Upper lobe of right lung (tissue), 1 donor: Measurements from ENCODE around the gene LRRC15. TPM values are rescaled to one million over a fixed set of nuclear protein-coding genes. Genes with fewer than 3 reads are reported as not detected.

Experiments
- ATAC-seq: fragments of 200-7000 bp; cut with Tn5 transposase; one replicate; pipeline ENCODE4 v1.9.1; 2020; ENCODE audit warnings: mild to moderate bottlenecking, moderate library complexity
- DNase-seq: peaks from one replicate; pipeline ENCODE4 v3.0.0-alpha.2; 2020
- H3K27ac ChIP-seq: fragments of 200-600 bp; one replicate; pipeline ENCODE4 v1.8.0; 2022
- H3K27me3 ChIP-seq: fragments of 200-600 bp; one replicate; pipeline ENCODE4 v1.8.0; 2022; ENCODE audit warnings: mild to moderate bottlenecking
- H3K36me3 ChIP-seq: fragments of 200-600 bp; one replicate; pipeline ENCODE4 v1.8.0; 2022
- H3K4me1 ChIP-seq: fragments of 200-600 bp; one replicate; pipeline ENCODE4 v1.8.0; 2022
- H3K4me3 ChIP-seq: fragments of 200-600 bp; one replicate; pipeline ENCODE4 v1.8.0; 2022; ENCODE audit warnings: mild to moderate bottlenecking
- H3K9me3 ChIP-seq: fragments of 200-600 bp; one replicate; pipeline ENCODE4 v1.8.0; 2022
- intact Hi-C: fragments of 100-400 bp; cut with DNase I; formaldehyde crosslinking; loops from one replicate; pipeline ENCODE4 v1.11.0; 2022
- total RNA-seq: library from RNA; stranded (reverse); fragmentation: NEBNext Ultra II Directional; extraction: Animal tissue kit (Norgen Biotek cat#: 25700); gene quantifications from one replicate; pipeline ENCODE4 v1.2.1, GENCODE V29; 2021
- TF ChIP-seq, protein P1 (sequence below): fragments of 200-600 bp; IDR thresholded peaks from one replicate; pipeline ENCODE4 v1.8.0; 2022; ENCODE audit warnings: antibody characterized with exemption
- donor health status: DM: no; HTN: yes; CAD: no; lungs with severe emphysema.

The LRRC15 gene
- total RNA-seq, 1 donor from 2014 or later: 1.1 TPM

DNA sequence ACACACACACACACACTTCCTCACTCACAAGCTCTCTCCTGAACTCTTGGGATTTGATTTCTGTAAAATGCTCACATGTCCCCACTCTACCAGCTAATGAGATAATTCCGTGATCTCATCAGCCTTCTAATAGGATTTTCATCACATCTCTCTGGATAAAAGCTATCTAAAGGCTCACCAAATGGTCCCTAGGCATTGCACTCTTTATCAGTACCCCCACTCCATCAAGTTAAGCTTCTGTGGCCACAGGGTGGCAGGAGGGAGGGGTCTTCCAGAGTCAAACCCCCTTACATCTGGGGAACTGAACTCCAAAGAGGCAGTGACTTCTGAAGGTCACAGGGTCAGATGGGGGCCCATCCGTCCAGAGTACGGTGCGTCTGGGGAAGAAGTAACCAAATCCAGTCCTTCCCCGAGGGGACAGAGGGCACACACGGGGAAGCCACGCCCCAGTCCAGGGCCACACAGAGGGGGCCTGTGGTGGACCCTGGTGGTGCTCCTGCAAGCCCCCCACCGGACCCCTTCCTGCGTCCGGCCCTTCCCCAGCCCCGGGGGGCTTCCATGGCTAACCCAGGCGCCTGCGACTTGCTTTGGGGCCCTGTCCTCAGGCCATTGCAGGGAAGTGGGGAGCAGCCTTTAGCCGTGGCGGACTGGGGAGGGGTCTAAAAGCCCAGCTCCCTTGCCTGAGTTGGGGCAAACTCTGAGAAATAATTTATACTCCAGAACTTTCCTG lies 44.0 kb downstream of the LRRC15 start:
- no peaks in the 10 kb centered on the region for H3K27me3 ChIP-seq
- peaks cover under 1% of the 10 kb centered on the region for H3K4me1 ChIP-seq
- TF ChIP-seq, protein P1, sequence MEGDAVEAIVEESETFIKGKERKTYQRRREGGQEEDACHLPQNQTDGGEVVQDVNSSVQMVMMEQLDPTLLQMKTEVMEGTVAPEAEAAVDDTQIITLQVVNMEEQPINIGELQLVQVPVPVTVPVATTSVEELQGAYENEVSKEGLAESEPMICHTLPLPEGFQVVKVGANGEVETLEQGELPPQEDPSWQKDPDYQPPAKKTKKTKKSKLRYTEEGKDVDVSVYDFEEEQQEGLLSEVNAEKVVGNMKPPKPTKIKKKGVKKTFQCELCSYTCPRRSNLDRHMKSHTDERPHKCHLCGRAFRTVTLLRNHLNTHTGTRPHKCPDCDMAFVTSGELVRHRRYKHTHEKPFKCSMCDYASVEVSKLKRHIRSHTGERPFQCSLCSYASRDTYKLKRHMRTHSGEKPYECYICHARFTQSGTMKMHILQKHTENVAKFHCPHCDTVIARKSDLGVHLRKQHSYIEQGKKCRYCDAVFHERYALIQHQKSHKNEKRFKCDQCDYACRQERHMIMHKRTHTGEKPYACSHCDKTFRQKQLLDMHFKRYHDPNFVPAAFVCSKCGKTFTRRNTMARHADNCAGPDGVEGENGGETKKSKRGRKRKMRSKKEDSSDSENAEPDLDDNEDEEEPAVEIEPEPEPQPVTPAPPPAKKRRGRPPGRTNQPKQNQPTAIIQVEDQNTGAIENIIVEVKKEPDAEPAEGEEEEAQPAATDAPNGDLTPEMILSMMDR: no peak
- intact Hi-C loops: no loop called here
- H3K9me3 ChIP-seq: no peaks in the 10 kb centered on the region
- H3K4me3 ChIP-seq: no peak overlapping the region
- DNase-seq: no peak
- H3K36me3 ChIP-seq: no peaks in the 10 kb centered on the region
- no peak for ATAC-seq
- no peak overlapping the region for H3K27ac ChIP-seq

DNA sequence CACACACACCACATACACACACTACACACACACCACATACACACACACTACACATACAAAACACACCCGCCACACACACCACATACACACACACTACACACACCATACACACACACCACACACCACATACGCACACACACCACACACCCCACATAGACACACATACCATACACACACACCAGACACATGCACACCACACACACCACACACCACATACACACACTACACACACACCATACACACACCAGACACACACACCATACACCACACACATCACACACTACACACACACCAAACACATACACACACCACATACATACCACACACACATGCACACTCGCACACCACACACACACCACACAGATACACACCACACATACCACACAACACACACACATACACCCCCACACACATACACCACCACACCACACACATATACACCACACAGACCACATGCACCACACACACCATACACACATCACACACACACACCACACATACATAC lies 44.7 kb downstream of the LRRC15 start:
- ATAC-seq (no peak), DNase-seq (no peak)
- Histone ChIP-seq H3K9me3 (no peaks in the 10 kb centered on the region), H3K27ac (no peak overlapping the region), H3K4me1 (no peaks in the 10 kb centered on the region), H3K36me3 (no peaks in the 10 kb centered on the region), H3K27me3 (no peaks in the 10 kb centered on the region), H3K4me3 (no peak overlapping the region)
- TF ChIP-seq, protein P1: no peak
- intact Hi-C loops: no loop called here

DNA sequence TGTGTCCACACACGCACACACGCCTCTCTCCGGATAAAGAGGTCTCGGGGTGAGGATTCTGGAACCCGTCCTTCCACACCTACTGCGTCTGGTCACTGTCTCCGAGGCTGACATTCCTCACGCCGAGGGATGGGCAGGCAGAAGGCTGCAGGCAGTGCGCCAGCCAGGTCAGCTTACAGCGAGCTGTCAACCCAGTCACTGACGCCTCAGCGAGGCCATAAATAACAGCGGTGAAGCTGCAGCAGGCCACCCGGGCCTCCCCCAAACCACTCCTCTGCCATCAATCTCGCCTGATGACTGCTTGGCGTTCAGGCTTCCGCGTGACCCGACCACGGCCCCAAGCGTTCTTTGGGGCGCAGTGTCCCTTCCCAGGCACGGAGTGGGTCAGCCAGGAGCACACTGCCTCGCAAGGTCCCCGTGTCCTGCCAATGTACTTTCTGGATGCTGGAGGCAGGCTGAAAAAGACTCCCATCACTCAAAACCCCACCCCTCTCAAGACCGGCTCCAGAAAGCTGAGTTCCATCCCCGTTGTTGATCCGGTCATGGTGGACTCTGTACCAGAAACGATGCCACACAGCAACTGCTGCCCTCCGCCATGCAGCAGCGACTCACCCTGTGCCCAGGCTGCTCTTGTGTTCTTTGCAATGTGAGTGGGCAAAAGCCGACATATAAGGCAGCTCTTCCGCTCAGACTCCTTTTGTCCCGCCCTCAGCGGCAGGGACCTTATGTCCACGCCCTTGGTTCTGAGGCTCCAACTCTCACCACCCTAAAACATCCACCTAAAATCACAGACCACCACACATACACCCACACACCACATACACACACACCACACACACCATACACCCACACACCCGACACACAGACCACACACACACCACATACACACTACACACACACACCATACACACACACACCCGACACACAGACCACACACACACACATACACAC lies 45.5 kb downstream of the LRRC15 start:
- Histone ChIP-seq H3K27me3 (no peaks in the 10 kb centered on the region), H3K27ac (no peak overlapping the region), H3K4me1 (no peaks in the 10 kb centered on the region), H3K4me3 (peak overlapping the region; percentile 9), H3K9me3 (peaks cover under 1% of the 10 kb centered on the region), H3K36me3 (no peaks in the 10 kb centered on the region)
- ATAC-seq (peak; percentile 59), DNase-seq (no peak)
- TF ChIP-seq, protein P1: no peak
- intact Hi-C loops: no loop called here

DNA sequence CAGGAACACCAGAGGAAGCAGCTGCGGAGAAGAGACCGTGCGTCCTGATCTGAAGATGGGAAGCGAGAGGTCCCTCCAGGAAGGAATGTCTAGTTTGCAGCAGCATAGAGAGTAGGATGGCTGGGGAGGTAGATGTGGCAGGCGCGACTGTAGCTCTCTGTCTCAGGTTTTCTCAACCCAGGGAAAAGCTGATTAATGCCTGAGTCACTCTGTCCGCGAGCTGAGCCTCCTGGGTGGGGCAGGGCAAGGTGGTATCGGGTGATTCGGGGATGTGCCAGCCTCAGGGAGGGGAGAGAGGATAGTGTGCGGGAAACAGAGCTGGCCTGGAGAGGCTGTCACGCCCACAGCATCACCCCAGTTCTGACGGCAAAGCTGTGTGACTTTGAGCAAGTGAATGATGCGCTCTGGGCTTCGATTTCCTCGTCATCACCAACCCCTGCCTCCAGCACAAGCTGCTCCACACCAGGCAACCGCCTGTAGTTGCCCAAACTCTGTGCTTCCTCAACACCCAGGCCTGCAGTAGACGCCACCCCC lies 46.8 kb downstream of the LRRC15 start:
- Histone ChIP-seq H3K9me3 (peaks cover 6% of the 10 kb centered on the region), H3K27ac (no peak overlapping the region), H3K4me1 (no peaks in the 10 kb centered on the region), H3K4me3 (no peak overlapping the region), H3K27me3 (no peaks in the 10 kb centered on the region), H3K36me3 (no peaks in the 10 kb centered on the region)
- intact Hi-C loops: no loop called here
- ATAC-seq: peak; percentile 6
- TF ChIP-seq, protein P1: no peak
- no peak for DNase-seq

DNA sequence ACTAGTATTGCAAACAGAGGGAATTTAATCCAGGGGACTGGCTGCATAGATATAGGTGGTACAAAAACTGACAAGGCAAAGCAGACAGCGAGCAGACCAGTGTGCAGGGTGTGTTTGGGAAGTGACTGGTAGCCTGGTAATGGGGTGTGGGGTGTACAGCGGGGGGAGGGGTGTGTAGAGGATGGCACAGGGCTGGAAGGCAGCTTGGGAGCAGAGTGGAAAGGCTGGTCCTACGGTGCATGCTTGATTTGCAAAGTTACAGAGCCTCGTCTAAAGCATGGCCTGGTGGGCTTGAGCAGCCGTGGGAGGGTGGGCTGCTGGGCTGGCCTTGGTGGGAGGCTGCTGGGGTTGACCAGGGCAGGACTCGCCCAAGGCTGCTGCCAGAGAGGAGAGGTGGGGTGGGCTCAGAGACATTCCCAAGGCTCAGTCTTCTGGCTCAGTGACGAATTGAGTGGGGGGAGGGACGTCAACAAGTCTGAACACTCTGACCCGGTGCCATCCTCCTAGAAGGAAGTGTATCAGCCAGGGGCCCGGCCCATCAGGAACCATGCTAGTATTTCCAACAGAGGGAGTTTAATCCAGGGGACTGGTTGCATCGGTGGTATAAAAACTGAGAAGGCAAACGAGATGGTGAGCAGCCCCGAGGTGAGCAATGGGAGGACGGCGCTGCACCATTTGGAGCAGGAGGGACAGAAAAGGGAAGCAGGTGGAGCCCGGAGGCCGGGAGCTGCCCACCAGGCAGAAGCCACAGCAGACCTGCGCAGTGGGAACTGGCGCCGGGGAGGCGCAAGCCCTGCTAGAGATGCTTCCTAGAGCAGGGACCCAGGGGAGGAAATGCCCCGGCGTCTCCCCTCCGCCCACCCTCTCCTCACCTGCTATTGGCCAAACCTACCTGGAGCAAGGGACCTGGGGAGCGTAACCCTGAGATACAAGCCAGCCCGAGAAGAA lies 47.6 kb downstream of the LRRC15 start:
- intact Hi-C loops: no loop called here
- ATAC-seq: no peak
- H3K4me1 ChIP-seq: no peaks in the 10 kb centered on the region

More for the DNA sequence above, 47.6 kb downstream of the LRRC15 start:
- no peaks in the 10 kb centered on the region for H3K27me3 ChIP-seq
- no peak overlapping the region for H3K27ac ChIP-seq
- TF ChIP-seq, protein P1: no peak
- peaks cover 6% of the 10 kb centered on the region for H3K9me3 ChIP-seq
- no peaks in the 10 kb centered on the region for H3K36me3 ChIP-seq
- H3K4me3 ChIP-seq: no peak overlapping the region
- no peak for DNase-seq
